Stimulated activated CD4-positive, alpha-beta T cell treated with anti-CD3 and anti-CD28 coated beads, Interleukin-15, amount 100 ng/mL, for 24 hours (primary cell): Measurements from ENCODE around the gene ODAD4.
"Not testable (repeated sequence)": the region's sequence is repeated elsewhere in the genome, so short reads cannot be mapped to it uniquely, and the experiment has no call there.

Experiments
- DNase-seq: peaks from one replicate; pipeline ENCODE4 v3.0.0-alpha.2; 2020

ODAD4 gene

DNA sequence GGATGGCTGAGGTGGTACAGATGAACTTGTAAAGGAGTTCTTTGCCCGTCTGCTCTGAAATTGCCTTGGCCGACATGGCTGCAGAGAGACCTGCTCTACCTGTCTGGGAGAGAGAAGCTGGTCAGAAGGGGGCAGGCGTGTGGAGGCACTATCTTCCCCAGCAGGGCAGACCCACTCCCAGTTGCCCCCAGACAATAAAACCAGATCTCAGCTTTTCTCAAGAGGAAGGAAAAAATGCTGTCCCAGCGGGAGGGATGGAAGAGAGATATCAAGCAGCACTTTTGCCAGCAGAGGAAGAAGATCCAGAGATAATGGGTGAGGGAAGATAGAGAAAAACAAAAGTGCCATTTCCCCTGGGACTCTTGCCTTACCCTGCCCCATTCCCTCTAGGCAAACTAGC lies 16.6 kb upstream of the ODAD4 start:
- DNase-seq = no peak

DNA sequence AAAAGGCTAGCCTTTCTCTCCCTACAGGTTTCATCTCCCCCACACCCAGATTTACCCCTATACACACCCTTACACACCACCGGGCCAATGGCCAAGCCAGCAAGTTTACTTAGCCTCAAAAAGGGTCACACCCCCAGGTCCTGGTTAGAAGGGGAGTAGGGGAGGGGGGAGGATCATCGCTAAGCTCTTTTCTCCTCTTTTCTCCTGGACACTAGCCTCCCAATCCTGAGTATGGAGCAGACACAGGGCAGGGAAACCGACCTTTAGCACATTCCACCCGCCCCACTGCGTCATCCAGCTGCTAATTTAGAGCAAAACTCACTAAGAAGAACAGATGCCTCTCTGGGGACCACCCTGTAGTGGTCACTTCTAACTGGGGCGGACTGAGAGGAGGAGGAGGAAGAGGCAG lies 16.1 kb upstream of the ODAD4 start:
- DNase-seq = no peak

DNA sequence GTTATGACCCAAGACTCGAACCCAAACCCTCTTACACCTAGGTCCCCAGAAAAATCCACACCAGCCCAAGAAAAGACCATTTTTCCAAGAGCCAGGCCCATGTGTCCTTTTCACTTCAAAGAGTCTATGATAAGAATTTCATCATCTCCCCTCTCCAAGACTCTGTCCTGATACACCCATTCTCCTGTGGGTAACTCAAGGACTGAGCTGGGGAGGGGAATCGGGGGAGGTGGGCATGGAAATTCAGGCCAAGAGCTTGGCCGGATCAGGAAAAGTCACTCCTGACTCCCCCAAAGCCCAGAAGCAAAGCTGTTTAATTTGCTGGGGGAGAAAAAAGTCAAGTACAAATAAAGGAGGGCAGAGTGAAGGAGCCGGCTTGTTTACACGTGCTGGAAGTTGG lies 15.4 kb upstream of the ODAD4 start:
- no peak for DNase-seq

- DNase-seq = no peak
Measured at GRCh38 chr17:41915566-41915965, 14.9 kb upstream of the ODAD4 start.

GRCh38 chr17:41917192-41917591 lies 13.2 kb upstream of the ODAD4 start:
- DNase-seq = no peak

DNA sequence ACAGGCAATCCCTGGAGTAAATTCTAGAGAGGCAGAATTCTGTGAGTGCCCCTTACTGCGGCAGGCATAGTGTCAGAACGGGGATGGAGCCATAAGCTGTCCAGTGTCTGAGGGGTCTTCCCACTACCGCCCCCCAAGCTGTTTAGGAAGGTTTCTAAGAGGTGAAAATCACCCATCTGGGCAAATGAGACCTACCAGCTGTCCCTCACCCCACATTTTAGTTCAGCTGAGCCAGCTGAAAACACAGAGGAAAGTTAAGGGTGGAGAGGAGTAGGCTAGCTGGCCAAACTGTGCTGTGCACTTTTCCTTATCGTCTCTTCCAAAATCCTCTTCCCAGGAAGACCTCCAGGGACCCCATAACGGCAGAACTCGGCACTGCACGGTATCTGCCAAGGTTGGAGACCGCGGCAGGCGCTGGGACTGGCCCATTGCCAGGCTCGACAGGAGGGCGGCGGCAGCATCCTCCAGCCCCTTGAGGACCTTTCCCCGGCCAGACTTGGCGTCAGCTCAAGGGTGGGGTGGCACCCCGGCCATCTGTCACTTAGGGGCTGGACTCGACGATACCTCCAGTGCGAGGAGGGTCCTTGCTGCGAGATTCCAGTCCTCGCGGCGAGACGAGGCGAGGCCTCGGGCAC lies 12.6 kb upstream of the ODAD4 start:
- DNase-seq = peak; percentile 64

DNA sequence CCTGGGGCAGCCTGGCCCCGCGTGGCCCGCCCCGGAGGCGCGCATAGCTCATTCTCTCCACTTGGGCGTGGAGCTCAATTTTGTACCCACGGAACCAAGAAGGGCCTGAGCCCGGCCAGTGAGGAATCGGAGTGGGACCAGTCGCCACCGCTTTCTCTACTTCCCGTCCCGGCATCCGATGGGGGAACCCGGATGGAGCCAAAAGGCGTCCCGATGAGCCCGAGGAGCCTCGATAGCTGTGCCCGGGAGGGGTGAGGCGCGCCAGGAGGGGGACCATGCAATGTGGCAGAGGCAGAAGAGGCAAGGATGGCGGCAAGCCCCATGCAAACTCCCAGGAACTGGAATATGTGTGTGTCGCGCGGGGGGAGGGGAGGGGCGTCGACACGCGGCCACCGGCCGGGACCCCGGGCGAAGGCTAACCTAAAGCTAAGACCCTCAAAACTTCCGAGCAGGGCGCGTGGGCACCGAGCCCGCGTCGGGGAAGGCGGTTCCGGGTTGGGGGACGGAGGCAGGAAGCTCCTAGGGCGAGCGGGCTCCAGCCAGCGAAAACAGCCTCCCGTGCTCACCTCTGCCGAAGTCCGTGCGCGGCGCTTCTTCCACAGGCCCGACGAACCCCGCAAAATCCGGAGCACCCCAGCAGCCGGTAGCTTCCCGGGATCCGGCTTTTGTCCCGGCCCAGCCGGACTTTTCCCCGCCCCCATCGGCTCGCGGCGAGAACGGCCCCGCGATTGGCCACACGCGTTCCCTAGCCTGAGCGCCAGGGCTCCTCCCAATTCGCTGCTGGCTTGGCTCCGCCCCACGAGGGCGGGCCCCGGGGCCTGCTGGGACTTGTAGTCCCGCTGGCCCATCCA lies 11.9 kb upstream of the ODAD4 start, which contains the start of gene ACLY:
ACLY (minus strand) TSS at position 638 of the 851 bp plus-strand sequence. CDS start 5,078 bp downstream, outside the sequence.
- DNase-seq = peak; percentile 98

DNA sequence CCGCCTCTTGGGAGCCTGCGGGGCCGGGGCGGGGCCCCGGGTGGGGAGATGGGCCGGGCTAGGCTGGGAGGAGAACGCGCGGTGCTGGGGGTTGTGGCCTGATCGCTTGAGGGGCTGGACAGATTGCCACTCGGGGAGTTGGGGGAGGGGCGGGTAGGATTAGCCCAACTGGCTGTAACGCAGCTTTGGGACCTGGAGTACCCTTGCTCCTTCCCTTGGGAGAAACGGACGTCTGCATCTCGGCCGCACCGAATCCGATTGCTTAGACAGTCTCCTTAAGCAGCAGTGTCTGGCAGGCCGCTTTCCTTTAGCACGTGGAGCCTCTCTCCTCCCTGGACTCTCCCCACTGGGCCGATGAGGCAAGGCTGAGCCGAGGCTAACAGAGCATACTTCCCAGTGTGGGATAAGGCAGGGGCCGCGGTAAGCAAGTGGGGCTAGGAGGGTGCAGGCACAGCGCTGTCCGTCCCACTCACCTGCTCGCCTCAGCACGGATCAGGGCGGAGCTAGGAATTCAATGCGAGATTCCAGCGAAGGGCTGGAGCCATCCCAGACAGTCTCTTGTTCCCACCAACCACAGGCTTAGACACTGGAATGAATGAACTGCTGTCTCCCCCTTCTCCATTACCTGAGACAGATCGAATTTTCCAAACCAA lies 11.1 kb upstream of the ODAD4 start:
- no peak for DNase-seq

GRCh38 chr17:41919840-41920579 lies 10.4 kb upstream of the ODAD4 start:
- DNase-seq = no peak

- DNase-seq = no peak
Measured at GRCh38 chr17:41920580-41920955, 9.8 kb upstream of the ODAD4 start.

DNA sequence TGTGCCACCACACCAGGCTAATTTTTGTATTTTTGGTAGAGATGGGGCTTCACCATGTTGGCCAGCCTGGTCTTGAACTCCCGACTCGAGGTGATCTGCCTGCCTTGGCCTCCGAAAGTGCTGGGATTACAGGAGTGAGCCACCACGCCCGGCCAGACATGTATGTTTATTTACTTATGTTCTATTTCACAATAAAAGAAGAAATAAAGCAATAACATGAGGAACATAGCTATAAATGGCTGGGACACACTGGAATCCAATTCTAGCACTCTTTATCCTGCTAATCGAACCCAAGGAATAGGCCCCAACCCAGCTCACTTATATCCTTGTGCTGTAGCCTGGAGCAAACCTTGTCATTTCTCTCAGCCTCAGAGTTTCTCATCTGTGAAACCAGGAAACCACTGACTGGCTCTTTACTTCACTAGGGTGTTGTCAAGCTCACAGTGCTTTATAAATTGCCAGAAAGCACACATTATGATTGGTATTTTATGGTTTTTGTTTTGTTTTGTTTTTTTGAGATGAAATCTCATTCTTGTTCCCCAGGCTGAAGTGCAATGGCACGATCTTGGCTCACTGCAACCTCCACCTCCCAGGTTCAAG lies 4.3 kb upstream of the ODAD4 start:
- no peak for DNase-seq

GRCh38 chr17:41928693-41929251 lies 1.6 kb upstream of the ODAD4 start:
- peak; percentile 20 for DNase-seq

DNA sequence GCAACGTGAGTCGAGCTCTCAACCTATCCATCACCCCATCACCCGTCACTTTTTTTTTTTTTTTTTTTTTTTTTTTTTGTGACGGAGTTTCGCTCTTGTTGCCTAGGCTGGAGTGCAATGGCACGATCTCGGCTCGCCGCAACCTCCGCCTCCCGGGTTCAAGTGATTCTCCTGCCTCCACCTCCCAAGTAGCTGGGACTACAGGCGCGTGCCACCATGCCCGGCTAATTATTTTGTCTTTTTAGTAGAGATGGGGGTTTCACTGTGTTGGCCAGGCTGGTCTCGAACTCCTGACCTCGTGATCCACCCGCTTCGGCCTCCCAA lies 378 bp downstream of the ODAD4 start:
- not testable (repeated sequence) for DNase-seq

- DNase-seq = not testable (repeated sequence)
Measured at GRCh38 chr17:41931715-41932114, 1.3 kb downstream of the ODAD4 start.

DNA sequence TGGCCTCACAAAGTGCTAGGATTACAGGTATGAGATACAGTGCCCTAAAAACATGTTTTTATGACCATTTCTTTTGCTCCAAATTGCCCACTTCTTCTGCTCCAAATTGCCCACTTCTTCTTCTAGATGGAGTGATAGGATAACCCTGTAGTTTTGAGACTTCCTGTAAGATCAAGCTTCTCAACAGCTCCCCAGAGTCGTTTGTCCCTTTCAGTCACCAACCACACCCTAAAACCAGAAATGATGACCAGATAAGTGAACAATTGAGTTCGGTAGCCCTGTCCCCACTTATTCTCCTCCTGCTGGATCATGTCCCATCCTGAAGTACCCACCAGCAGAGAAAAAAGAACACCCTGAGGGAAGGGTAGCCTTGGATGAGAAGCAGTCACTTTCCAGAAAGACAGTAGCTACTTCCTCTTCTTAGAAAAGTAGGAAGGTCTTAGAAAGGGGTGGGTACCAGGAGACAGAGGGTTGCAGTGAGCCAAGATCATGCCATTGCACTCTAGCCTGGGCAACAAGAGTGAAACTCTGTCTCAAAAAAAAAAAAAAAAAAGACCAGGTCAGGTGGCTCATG lies 2.5 kb downstream of the ODAD4 start:
- DNase-seq = no peak

GRCh38 chr17:41935641-41936040 lies 5.2 kb downstream of the ODAD4 start:
- no peak for DNase-seq

DNA sequence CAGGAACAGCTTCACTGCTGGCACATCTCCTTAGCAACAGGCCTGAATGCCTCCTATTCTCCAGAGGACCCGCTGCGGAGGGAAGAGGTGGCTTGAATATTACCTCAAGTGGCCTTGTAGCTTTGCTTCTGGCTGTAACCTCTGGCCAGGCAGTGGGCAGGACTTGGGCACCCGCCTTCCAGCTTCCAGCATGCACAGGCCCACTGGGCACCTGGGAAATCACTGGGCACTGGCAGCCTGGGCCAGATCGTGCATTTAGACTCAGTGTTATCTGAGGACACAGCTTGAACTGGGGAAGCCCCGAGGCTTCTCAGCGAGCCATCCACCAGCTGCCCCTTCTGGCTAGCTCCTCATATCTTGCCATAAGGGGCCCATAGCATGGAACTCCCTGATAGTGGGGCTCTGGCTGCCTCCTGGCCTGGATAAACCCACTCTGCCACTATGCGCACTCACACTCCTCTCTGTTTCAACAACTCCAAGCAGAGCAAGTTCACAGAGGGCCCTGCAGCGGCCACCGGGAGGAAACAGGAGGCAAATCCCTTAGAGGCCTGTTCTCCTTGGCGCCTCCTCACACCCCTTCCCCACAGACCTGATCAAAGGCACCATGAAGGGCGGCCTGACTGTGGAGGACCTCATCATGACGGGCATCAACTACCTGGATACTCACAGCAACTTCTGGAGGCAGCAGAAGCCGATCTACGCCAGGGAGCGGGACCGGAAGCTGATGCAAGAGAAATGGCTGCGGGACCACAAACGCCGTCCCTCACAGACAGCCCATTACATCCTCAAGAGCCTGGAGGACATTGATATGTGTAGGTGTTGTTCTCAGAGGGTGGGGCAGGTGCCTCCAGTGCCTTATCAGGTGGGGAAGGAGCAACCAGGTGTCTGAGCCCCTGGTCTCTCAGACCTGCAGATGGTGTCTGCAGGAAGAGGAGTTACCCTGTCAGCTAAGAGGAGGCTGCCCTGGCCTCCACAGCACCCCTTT lies 7.8 kb downstream of the ODAD4 start:
- DNase-seq = no peak

DNA sequence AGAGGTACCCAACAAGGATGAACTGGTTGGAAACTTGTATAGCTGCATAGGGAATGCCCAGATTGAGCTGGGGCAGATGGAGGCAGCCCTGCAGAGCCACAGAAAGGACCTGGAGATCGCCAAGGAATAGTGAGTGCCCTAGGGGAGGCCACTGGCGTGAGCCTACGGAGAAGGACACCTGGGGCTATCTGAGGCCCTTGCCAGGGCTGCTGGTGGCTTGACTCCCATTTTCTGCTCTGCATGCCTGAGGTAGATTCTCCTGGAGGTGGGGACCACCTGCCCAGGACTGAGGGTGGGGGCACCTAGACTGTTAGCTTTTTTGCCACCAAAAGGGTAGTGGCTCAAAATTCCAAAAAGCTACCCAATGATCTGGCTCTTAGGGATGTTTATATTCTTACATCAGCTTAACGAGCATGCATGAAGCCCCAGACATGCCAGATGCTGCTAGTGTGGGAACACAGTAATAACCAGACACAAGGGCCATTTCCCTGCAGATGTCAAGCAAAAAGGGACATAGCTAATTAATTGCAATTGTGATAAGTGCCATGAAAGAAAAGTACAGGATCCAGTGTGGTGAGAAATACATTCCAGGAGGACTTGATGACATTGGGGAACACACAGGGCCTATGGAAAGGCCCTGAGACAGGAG lies 8.8 kb downstream of the ODAD4 start:
- DNase-seq = no peak

GRCh38 chr17:41939693-41940090 lies 9.3 kb downstream of the ODAD4 start:
- no peak for DNase-seq

DNA sequence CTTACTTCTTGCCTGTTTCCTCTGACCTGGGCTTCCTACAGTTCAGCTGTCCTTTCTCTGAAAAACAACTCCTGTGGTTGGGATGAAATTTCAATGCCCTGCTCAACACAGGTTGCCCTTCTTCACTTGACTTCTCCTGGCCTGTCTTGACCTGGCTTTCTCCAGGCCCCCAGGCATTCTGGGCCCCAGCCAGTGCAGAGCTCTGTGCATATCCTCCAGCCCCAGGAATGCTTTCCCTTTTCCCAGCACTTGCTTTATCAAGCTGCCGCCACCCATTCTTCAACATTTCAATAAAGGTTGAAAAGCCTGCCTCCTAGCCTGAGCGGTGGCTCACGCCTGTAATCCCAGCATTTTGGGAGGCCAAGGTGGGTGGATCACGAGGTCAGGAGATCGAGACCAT lies 10.8 kb downstream of the ODAD4 start:
- DNase-seq = no peak
